Suppressor macrophage treated with lipopolysaccharide for 4 hours (primary cell): ENCODE results near the gene IQGAP3.

ENCODE experiments used
- DNase-seq: peaks from one replicate; pipeline ENCODE4 v3.0.0-alpha.2; 2020

Gene IQGAP3

GRCh38 chr1:156479093-156480015, 93.0 kb downstream of the IQGAP3 start:
- DNase-seq = no peak

DNA sequence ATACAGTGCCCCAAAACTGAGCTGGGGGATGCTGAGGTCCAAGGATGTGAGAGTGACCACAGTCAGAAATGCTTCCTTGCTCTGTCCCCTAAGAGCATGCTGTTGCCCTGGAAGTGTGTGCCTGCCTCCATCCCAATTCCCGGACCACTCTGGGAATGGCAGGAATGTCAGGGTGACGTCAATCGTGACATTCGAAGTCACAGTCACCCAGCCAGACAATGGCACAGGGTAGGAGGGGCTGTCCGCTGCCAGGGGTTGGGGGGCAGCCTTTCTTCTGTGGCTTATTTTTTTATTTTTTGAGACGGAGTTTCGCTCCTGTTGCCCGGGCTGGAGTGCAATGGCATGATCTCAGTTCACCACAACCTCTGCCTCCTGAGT, 94.1 kb downstream of the IQGAP3 start:
- no peak for DNase-seq

GRCh38 chr1:156477526-156478249, 94.7 kb downstream of the IQGAP3 start:
- peak; percentile 35 for DNase-seq

DNA sequence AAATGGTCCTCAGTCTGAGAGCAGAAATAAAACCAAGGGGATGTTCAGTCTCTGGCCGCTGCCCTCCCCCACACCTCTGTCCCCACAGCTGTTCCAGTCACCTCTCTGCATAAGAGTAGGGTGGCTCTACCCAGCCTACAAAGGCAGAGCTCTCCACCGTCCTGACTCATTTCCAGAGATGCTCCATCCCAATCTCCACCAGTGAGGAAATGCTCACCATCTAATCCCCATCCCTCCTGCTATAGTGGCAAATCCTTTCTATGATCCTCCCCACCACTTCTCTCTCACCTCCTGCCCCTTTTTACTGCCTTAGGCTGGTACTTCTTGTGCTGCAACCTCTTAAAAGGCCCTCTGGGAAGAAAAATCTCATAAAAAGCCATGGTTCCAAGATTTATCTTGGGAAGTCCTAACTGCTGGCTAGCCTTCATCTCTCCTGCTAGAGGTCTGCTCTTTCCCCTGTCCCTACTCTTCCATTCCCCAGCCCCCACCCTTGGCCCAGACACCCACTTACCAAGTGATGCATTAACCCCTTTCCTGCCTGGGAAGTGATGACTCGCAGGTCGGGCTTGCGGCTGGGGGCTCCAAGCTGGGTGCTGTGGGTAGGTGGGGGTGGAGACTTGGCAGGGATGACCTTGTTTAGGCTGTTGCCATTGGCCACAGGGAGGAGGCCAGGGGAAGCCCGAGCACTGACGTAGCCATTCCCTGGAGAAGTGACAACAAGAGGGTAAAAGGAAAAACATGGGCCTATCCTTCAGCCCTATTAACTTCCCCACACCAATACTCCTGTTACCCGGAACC, 95.7 kb downstream of the IQGAP3 start:
- DNase-seq = peak; percentile 39

DNA sequence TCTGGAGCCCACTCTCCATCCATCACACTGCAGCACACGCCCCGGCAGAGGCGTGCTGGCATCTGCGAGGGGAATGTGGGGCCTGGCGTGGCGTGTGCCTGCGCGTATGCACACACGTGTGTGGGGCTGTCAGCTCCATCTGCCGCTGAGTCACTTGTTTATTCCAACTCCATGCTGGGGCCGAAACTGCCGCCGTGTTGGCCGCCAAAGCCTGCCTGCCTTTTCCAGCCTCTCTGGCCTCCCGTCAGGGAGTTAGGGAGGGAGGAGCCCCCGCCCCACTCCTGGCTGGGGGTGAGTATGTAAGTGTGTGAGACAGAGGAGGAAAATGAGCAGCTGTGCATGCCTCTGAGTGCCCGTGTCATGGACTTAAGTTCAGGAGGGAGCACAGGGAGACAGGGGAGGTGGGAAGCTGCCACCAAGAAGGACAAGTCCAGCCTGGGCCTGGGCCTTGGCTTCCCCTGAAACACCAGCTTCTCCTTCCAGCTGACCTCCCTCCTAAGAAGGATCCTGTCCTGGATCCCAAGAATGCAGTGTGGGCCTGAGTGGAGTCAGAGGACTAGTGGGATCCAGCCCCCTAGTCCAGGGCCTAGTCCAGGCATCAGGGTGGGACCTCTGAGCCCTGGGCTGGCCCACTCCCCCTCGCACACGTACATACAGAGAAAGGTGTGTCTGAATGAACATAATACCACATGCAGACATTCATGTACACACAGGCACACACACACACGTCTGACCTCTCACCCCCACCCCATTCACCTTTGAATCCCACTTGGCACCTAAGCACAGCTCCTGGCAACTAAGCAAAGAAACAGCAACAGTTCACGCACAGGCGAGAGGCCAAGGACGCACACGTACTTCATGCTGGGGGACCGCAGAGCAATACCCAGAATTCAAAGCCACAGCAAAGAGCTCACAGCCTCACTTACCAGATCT, 96.5 kb downstream of the IQGAP3 start:
- DNase-seq = no peak
